Head of caudate nucleus (tissue), 42 donors: ENCODE measurements around the gene MARCHF2.
"Not testable (repeated sequence)": the region's sequence is repeated elsewhere in the genome, so short reads cannot be mapped to it uniquely, and the experiment has no call there.

Experiments
- DNase-seq, 42 donors: peaks; one replicate each; pipeline versions ENCODE4 v3.0.0 to v3.0.0-alpha.2; 2020 to 2021; ENCODE audit warnings: mixed read lengths in 7 of 42
- intact Hi-C: fragments of 100-400 bp; cut with DNase I; formaldehyde crosslinking; loops from one replicate; pipeline ENCODE4 v1.15.0; 2022

MARCHF2 gene

GRCh38 chr19:8401981-8402411 is 11.1 kb upstream of the MARCHF2 start:
- intact Hi-C loops, result no loop called here
- no peak for DNase-seq

- intact Hi-C loops, result no loop called here
- DNase-seq, result no peak
Observed at GRCh38 chr19:8403098-8403819, 9.8 kb upstream of the MARCHF2 start.

- intact Hi-C loops, result no loop called here
Observed at GRCh38 chr19:8403820-8404109, 9.3 kb upstream of the MARCHF2 start.

GRCh38 chr19:8404391-8405151 is 8.5 kb upstream of the MARCHF2 start:
- no peak for DNase-seq
- intact Hi-C loops, result no loop called here

More at GRCh38 chr19:8403820-8404109, 9.3 kb upstream of the MARCHF2 start:
- no peak for DNase-seq

- intact Hi-C loops, result loop anchor here (10.0 kb wide), 1 partner anchor 94 kb away; the partner anchor contains the start of gene PRAM1
- not testable (repeated sequence) for DNase-seq
Observed at GRCh38 chr19:8410718-8411117, 2.4 kb upstream of the MARCHF2 start.

GRCh38 chr19:8413629-8413995 is 507 bp downstream of the MARCHF2 start:
- DNase-seq, result no peak
- intact Hi-C loops, result loop anchor here (10.0 kb wide), 1 partner anchor 91 kb away; the partner anchor contains the start of gene PRAM1

GRCh38 chr19:8416796-8417195 is 3.7 kb downstream of the MARCHF2 start:
- intact Hi-C loops, result loop anchor here (10.0 kb wide), 1 partner anchor 88 kb away; the partner anchor contains the start of gene PRAM1
- DNase-seq, result no peak

GRCh38 chr19:8421484-8422461 is 8.7 kb downstream of the MARCHF2 start:
- intact Hi-C loops, result no loop called here
- no peak for DNase-seq

GRCh38 chr19:8423817-8424223 is 10.7 kb downstream of the MARCHF2 start:
- intact Hi-C loops, result no loop called here
- peak in 32 of 42 donors; percentile 14 to 83 (median 45) for DNase-seq

- intact Hi-C loops, DNase-seq: not testable (repeated sequence)
Observed at GRCh38 chr19:8425331-8425730, 12.2 kb downstream of the MARCHF2 start.

- intact Hi-C loops, result no loop called here
- DNase-seq, result no peak
Observed at GRCh38 chr19:8426283-8426682, 13.2 kb downstream of the MARCHF2 start.

GRCh38 chr19:8429044-8429443 is 15.9 kb downstream of the MARCHF2 start:
- intact Hi-C loops, result no loop called here
- DNase-seq, result no peak

GRCh38 chr19:8429826-8430225 is 16.7 kb downstream of the MARCHF2 start:
- DNase-seq, result no peak
- intact Hi-C loops, result no loop called here

- intact Hi-C loops, result no loop called here
- no peak for DNase-seq
Observed at GRCh38 chr19:8430650-8431049, 17.5 kb downstream of the MARCHF2 start.

GRCh38 chr19:8438236-8438635 is 25.1 kb downstream of the MARCHF2 start:
- intact Hi-C loops, result no loop called here
- DNase-seq, result no peak

- intact Hi-C loops, result no loop called here
Observed at GRCh38 chr19:8441725-8442544, 28.8 kb downstream of the MARCHF2 start.

GRCh38 chr19:8444140-8444676 is 31.1 kb downstream of the MARCHF2 start:
- DNase-seq, intact Hi-C loops: not testable (repeated sequence)

More at GRCh38 chr19:8441725-8442544, 28.8 kb downstream of the MARCHF2 start:
- DNase-seq, result no peak
